HepG2 (cell line): Measurements from ENCODE around the gene ZFAND2B. TPM values are rescaled to one million over a fixed set of nuclear protein-coding genes. Genes with fewer than 3 reads are reported as not detected.

Experiments used
- ATF5 ChIP-seq: sonication (generic); formaldehyde crosslinking; IDR thresholded peaks from 2 replicates; pipeline ENCODE4 v1.4.0; 2020; ENCODE audit warnings: mild to moderate bottlenecking, low read depth, missing genetic modification reagents
- CENPT ChIP-seq: sonication (generic); formaldehyde crosslinking; IDR thresholded peaks from 2 replicates; pipeline ENCODE4 v1.8.0; 2022; ENCODE audit warnings: low read depth, mild to moderate bottlenecking, moderate library complexity, missing genetic modification reagents
- DDIT3 ChIP-seq: sonication (generic); formaldehyde crosslinking; IDR thresholded peaks from 2 replicates; pipeline ENCODE4 v1.4.0; 2020; ENCODE audit warnings: mild to moderate bottlenecking, missing genetic modification reagents
- ETS1 ChIP-seq: sonication (generic); formaldehyde crosslinking; IDR thresholded peaks from 2 replicates; pipeline ENCODE4 v1.4.0; 2020; ENCODE audit warnings: missing genetic modification reagents
- FOSL2 ChIP-seq: sonication (generic); formaldehyde crosslinking; IDR thresholded peaks from 2 replicates; pipeline ENCODE4 v1.4.0; 2020; ENCODE audit warnings: missing genetic modification reagents
- HMG20A ChIP-seq: IDR thresholded peaks from 2 replicates; pipeline ENCODE4 v1.6.1; 2016; ENCODE audit warnings: borderline replicate concordance
- HMG20B ChIP-seq: conservative IDR thresholded peaks from 2 replicates; pipeline ENCODE4 v1.6.1; 2016; ENCODE audit warnings: missing genetic modification reagents, missing compliant biosample characterization
- KAT7 ChIP-seq: IDR thresholded peaks from 2 replicates; pipeline ENCODE4 v1.6.1; 2018; ENCODE audit warnings: borderline replicate concordance, missing compliant biosample characterization
- MBNL3 ChIP-seq: fragments of 250-450 bp; sonication (Bioruptor Pico); conservative IDR thresholded peaks from 2 replicates; pipeline ENCODE4 v1.8.0; 2022; ENCODE audit warnings: mild to moderate bottlenecking, inconsistent platforms
- MTA3 ChIP-seq: sonication (generic); formaldehyde crosslinking; IDR thresholded peaks from 2 replicates; pipeline ENCODE4 v1.4.0; 2020; ENCODE audit warnings: missing genetic modification reagents
- NCOA1 ChIP-seq: sonication (generic); formaldehyde crosslinking; IDR thresholded peaks from 2 replicates; pipeline ENCODE4 v1.9.0; 2021; ENCODE audit warnings: missing genetic modification reagents
- NFATC3 ChIP-seq: sonication (generic); formaldehyde crosslinking; IDR thresholded peaks from 2 replicates; pipeline ENCODE4 v1.5.1; 2020; ENCODE audit warnings: mild to moderate bottlenecking, missing genetic modification reagents
- REL ChIP-seq: sonication (generic); formaldehyde crosslinking; conservative IDR thresholded peaks from 2 replicates; pipeline ENCODE4 v1.8.0; 2022; ENCODE audit warnings: mild to moderate bottlenecking, missing genetic modification reagents, moderate library complexity
- TRIM22 ChIP-seq: fragments of 450-650 bp; IDR thresholded peaks from 2 replicates; pipeline ENCODE4 v1.6.1; 2017
- ZBTB20 ChIP-seq: sonication (generic); formaldehyde crosslinking; IDR thresholded peaks from 2 replicates; pipeline ENCODE4 v1.8.1; 2023; ENCODE audit warnings: missing genetic modification reagents, low read depth, mild to moderate bottlenecking, borderline replicate concordance
- ZBTB44 ChIP-seq: sonication (generic); formaldehyde crosslinking; IDR thresholded peaks from 2 replicates; pipeline ENCODE4 v1.4.0; 2020; ENCODE audit warnings: missing genetic modification reagents
- ZBTB46 ChIP-seq: sonication (generic); formaldehyde crosslinking; IDR thresholded peaks from 2 replicates; pipeline ENCODE4 v1.4.0; 2020; ENCODE audit warnings: mild to moderate bottlenecking, missing genetic modification reagents, borderline replicate concordance
- ZEB1 ChIP-seq: IDR thresholded peaks from 2 replicates; pipeline ENCODE4 v1.6.1; 2012; ENCODE audit warnings: mild to moderate bottlenecking, low read depth, inconsistent platforms; ENCODE audit not compliant: insufficient replicate concordance
- ZNF333 ChIP-seq: sonication (generic); formaldehyde crosslinking; IDR thresholded peaks from 2 replicates; pipeline ENCODE4 v1.4.0; 2020; ENCODE audit warnings: mild to moderate bottlenecking, missing genetic modification reagents, borderline replicate concordance
- ZNF557 ChIP-seq: sonication (generic); formaldehyde crosslinking; IDR thresholded peaks from 2 replicates; pipeline ENCODE4 v1.4.0; 2020; ENCODE audit warnings: missing genetic modification reagents
- ZNF577 ChIP-seq: sonication (generic); formaldehyde crosslinking; IDR thresholded peaks from 2 replicates; pipeline ENCODE4 v1.4.0; 2020; ENCODE audit warnings: mild to moderate bottlenecking, low read depth, missing genetic modification reagents, borderline replicate concordance
- ZZZ3 ChIP-seq: sonication (generic); formaldehyde crosslinking; IDR thresholded peaks from 2 replicates; pipeline ENCODE4 v1.4.0; 2020; ENCODE audit warnings: missing genetic modification reagents, mild to moderate bottlenecking, borderline replicate concordance
- polyA plus RNA-seq, 8 experiments: library from polyadenylated mRNA; depleted of rRNA in 3 of 8; stranded (reverse) in 7 of 8; unstranded in 1 of 8; fragments of >200 nt; fragmentation: Illumina TruSeq in 4 of 8; extraction: Trizol in 4 of 8; gene quantifications; 2 replicates each; pipeline versions ENCODE4 v1.2.1 to v1.2.3, GENCODE V29; 2011 to 2016; ENCODE audit warnings: low read depth in 4 of 8, missing spikeins in 1 of 8, mixed read lengths in 1 of 8; ENCODE audit not compliant: insufficient read depth in 1 of 8
- total RNA-seq, 5 experiments: library from RNA; depleted of rRNA; stranded (reverse); fragments of >200 nt; fragmentation: Illumina TruSeq; extraction: Trizol; gene quantifications; 2 replicates each; pipeline ENCODE4 v1.2.3, GENCODE V29; 2016; ENCODE audit warnings: low read depth in 1 of 5

Gene ZFAND2B
- total and polyA plus RNA-seq, 2 of the 13 experiments (the other 11 are each of a cell fraction or from before 2014, with no cell fraction given) = 53.3 to 115 TPM

GRCh38 chr2:219177552-219178376 lies 28.8 kb upstream of the ZFAND2B start, which contains the start of gene RETREG2 (continued):
- TF ChIP-seq HMG20A (CRISPR knock-in tag) (peak; percentile 22; the same call in 1 of the 2 replicates), ZBTB20 (peak; percentile 72; the same call in 1 of the 2 replicates), DDIT3 (CRISPR knock-in tag) (no peak), ZNF577 (CRISPR knock-in tag) (0 out of 2 replicates have a peak, but pooled peaks have one; percentile 61), ZNF333 (CRISPR knock-in tag) (peak; percentile 47; the same call in 1 of the 2 replicates), KAT7 (no peak; the same call in 1 of the 2 replicates), FOSL2 (CRISPR knock-in tag) (peak; percentile 90), ZNF557 (CRISPR knock-in tag) (peak; percentile 92), MBNL3 (CRISPR knock-in tag) (no peak), MTA3 (CRISPR knock-in tag) (no peak), ATF5 (CRISPR knock-in tag) (peak; percentile 95), ZBTB44 (CRISPR knock-in tag) (peak; percentile 29; the same call in 1 of the 2 replicates), ZEB1 (no peak), CENPT (CRISPR knock-in tag) (peak; percentile 17; the same call in 1 of the 2 replicates), HMG20B (CRISPR knock-in tag) (peak; percentile 51; the same call in 1 of the 2 replicates), ZZZ3 (peak; percentile 78), ZBTB46 (CRISPR knock-in tag) (no peak), ETS1 (CRISPR knock-in tag) (no peak), NCOA1 (CRISPR knock-in tag) (no peak), TRIM22 (no peak), NFATC3 (CRISPR knock-in tag) (no peak), REL (CRISPR knock-in tag) (no peak; the same call in 1 of the 2 replicates)
